Skin of body (tissue), 2 donors: ENCODE measurements around the gene LY9. TPM values are rescaled to one million over a fixed set of nuclear protein-coding genes. Genes with fewer than 3 reads are reported as not detected.

Experiments used
- DNase-seq: peaks from one replicate; lab custom pipeline; 2025; lab: John Stamatoyannopoulos, UW
- total RNA-seq: library from RNA; depleted of rRNA; stranded (reverse); fragments of >200 nt; gene quantifications from one replicate; pipeline ENCODE4 v1.2.3, GENCODE V29; 2014

The LY9 gene
- total RNA-seq, 1 donor from 2014 or later: 0.89 TPM

DNA sequence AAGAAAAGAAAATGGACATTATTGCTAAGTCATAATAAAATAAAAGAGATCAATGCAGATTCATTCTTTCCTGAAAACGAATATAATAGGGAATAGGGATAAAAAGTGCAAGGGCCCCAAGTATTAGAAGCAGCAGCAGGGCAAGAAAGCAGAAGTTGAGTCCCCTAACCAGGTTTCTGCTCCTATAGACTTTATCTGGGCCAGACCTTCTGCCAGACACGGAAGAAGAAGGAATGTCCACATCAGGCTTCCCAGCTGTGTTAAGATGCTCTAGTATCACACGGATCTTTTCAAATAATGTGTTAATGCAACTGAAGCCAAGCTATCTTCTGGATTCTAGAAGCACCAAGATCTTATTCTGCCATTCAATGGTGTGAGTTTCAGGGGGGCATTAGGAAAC, 39.8 kb downstream of the LY9 start:
- DNase-seq: no peak

DNA sequence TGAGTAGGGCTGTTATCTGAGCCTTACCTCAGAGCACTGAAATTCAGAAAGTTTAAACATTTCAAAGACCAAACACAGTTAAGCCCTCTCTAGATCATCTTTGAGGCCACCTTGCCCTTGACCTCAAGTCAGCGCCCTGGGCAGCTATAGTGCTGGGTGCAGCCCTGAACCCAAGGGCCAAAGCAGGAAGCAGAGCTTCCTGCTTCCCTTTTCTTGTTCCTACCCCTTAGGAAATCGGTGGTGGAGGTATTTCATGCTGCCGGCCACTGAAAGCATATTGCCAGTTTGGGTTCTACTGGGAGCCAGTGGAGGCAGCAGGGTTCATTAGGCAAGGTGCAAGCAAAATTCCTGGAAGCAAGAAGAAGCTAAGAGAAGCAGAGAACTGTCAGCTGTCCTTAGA, 40.6 kb downstream of the LY9 start:
- DNase-seq: no peak

GRCh38 chr1:160836981-160837557, 41.1 kb downstream of the LY9 start:
- DNase-seq: no peak

- DNase-seq: no peak
These were observed 41.7 kb downstream of the LY9 start for GRCh38 chr1:160837558-160838205.

DNA sequence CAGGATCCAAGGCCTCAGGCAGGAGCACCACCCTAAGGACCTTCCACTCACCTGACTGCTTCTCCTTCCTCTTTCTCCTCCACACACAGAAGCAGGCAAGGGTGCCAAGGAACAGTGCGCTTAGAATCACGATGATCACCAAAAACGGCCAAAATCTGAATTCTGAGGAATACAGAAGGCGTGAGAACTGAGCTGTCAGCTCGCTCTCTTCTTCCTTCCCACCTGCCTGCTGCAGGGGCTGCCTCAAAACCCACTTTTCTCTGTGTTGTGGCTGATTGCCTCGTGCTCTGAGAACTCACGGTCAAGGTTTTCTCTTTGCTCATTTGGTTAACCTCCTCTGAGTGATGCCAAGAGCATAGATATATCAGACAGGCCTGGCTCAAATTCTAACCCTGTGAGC, 42.9 kb downstream of the LY9 start:
- no peak for DNase-seq

DNA sequence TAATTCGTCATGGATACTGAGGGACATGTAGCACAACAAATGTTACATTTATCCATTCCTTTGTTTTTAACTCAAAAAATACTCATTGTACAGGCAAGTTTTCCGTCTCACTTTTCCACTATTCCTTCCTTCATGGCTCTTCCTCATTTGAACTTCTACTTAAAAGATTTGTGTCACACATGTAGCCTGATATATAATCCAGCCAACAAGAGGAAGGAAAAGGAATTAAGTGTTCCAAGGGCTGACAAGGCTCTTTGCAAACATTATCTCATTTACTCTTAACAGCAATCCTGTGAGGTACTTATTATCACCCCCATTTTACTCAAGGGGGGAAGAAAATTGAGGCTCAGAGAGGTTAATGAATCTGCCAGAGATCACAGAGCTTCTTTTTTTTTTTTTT, 43.8 kb downstream of the LY9 start:
- DNase-seq: no peak

- no peak for DNase-seq
These were observed 45.1 kb downstream of the LY9 start for GRCh38 chr1:160841079-160841478.

- no peak for DNase-seq
These were observed 48.7 kb downstream of the LY9 start for GRCh38 chr1:160844447-160845232.

GRCh38 chr1:160846281-160846680, 50.3 kb downstream of the LY9 start:
- no peak for DNase-seq

DNA sequence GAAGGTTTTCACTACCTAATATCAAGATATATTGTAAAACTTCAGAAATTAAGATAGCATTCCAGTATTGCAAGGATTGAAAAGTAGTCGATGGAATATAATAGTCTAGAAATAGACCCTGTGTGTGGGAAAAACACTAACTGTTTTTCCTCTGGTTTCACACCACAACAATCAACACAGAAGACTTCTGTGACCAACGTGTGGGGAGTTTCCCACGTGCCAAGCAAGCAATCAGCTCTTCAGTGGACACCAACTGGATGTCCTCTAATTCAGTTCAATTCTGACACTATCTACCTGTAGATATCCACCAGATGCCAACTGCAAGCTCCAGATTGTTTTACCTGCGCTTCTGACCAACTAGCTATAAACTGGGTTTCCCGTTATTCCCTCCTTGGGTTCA, 54.6 kb downstream of the LY9 start:
- DNase-seq: no peak

DNA sequence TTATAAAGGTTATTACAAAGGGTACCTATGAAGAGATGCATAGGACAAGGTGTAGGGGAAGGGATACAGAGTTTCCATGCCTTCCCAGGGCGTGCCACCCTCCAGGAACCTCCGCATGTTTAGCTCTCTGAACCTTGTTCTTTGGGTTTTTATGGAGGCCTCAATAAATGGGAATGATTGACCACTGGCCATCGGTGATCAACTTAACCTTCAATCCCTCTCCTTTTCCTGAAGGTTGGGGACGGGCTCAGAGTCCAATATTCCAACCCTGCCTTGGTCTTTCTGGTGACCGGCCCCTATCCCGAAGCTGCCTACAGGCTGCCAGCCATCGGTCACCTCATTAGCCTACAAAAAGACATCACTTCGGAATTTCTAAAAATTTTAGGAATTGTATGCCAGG, 55.0 kb downstream of the LY9 start:
- no peak for DNase-seq

DNA sequence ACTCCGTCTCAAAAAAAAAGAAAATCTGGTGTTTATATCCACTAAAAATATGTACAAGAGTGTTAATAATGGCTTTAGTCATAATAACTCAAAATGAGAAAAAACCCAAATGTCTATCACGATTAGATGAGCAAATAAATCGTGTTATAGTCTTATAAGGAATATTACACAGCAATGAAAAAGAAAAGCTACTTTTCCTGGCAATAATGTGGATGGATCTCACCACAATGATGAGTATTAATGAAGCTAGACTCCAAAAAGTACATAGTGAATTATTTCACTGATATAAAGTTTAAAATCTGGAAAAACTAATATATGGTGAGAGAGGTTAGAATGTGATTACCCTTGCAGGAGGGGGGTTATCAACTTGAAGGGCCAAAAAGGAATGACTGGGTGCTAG, 57.0 kb downstream of the LY9 start:
- DNase-seq: no peak

GRCh38 chr1:160853754-160854153, 57.8 kb downstream of the LY9 start:
- no peak for DNase-seq

GRCh38 chr1:160855181-160855981, 59.4 kb downstream of the LY9 start:
- no peak for DNase-seq

GRCh38 chr1:160858097-160858496, 62.1 kb downstream of the LY9 start:
- DNase-seq: no peak

DNA sequence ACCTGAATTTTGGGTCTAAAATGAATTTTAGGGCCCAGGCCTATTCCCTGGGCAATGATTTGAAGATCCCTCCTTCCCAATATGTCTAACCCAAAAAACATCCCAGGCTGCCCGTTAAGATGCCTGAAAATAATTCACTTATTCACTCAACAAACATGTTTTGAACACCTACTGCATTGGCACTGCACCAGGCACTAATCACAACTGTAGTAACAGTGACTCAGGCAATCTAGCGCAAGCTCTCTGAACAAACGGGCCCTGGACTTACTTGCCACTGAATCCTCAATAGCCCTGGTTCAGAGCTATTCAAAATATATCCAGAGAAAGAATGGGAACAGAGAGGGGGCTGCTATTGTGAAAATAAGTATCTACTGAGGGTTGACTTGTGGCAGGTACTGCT, 62.5 kb downstream of the LY9 start:
- no peak for DNase-seq

DNA sequence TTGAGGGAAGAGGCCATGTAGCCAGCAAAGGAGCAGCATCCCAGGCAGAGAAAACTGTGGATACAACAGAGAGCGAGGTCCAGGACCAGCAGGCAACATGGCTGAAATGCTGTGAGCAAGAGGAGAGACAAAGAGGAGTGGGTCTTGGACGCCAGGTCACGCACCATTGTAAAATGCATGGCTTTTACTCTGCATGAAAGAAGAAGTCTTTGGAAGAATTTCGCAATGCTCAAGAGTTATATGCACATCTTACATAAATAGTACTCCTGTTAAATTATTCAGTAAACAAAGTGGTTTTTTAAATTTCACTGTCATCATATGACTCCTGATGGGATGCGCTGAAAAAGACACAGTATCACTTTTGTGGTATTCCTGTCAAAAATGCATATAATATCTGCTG, 63.2 kb downstream of the LY9 start:
- no peak for DNase-seq

DNA sequence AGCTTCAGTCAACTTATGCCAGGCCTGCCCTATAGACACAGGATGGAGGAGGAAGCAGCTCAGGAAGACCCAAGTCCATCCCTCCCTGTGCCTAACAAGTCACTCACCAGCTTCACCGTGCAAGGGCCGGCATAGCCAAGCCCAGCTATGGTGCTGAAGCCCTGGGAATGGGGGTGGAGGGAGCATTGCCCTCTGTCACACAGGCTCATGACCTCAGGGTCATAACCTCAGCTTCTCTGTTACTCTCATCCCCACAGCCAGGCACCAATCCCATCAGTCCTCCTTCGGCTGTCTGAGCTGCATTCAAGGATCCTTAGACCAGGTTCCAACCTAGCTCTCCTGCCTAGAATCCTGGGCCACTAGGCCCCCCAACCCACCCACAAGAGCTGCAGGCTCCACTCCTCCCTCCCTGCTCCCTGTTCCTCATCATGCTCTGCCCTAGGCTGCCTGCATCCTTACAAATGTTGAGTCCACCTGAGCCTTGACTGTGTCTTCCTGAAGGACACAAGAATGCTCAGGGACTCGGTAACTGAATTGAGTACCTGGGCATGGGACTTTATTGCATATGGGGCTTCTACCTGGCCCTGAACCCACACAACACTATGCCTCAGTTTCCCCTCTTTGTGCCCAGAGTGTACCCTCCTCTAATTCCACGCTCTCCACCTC, 65.0 kb downstream of the LY9 start:
- DNase-seq: no peak

DNA sequence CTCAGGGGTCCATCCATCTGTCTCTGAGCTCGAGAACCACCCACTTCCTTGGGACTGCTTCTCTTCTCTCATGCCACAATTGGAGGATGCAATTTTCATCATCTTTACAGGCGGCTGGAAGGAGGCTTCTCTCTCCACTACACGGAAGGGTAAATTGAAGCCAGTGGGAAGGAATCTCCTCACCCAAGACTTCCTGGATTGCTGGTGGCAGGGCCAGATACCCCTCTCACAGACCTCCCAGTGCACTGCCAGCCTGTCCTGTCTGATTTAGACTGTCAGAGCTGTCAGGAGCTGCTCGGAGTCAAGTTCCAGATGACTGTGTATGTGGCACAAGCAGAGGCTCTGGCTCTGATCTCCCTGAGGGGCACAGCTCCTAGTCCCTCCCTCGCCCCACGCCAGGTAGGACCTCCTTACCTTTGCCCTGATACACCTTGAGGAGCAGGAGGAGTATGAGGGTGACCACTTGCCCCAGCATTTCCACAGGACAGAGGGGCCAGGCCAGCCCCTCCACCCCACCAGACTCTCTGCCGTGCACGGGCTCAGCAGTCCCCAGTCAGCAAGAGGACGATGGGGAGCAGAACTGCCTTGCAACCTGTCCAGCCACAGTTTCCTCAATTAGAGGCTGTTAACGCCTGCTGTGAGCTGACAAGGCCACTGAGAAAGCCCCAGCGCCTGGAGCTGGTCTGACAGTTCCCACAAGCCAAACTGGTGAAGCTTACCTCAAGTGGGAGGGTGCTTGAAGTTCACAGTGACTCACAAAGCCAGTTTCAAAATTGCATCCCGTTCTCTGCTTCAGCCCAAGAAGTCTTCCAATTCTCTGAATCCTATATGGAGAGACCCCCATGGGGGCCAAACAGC, 66.5 kb downstream of the LY9 start, which contains the start of gene CD244:
Gene CD244, minus strand, starts transcription at position 685 of the 858 bp plus-strand sequence. Its CDS starts 210 bp downstream, at position 475.
- DNase-seq: no peak

- no peak for DNase-seq
These were observed 67.2 kb downstream of the LY9 start for GRCh38 chr1:160863061-160863773.
